Measurements from ENCODE around the gene ADAP1. TPM values are rescaled to one million over a fixed set of nuclear protein-coding genes. Genes with fewer than 3 reads are reported as not detected.
A peak's percentile ranks its signal among the peaks of the same experiment; 100 is the strongest.

ADAP1 gene
- total and polyA plus RNA-seq, 8 donors, result 2.2 to 169 (median 22.6) TPM

DNA sequence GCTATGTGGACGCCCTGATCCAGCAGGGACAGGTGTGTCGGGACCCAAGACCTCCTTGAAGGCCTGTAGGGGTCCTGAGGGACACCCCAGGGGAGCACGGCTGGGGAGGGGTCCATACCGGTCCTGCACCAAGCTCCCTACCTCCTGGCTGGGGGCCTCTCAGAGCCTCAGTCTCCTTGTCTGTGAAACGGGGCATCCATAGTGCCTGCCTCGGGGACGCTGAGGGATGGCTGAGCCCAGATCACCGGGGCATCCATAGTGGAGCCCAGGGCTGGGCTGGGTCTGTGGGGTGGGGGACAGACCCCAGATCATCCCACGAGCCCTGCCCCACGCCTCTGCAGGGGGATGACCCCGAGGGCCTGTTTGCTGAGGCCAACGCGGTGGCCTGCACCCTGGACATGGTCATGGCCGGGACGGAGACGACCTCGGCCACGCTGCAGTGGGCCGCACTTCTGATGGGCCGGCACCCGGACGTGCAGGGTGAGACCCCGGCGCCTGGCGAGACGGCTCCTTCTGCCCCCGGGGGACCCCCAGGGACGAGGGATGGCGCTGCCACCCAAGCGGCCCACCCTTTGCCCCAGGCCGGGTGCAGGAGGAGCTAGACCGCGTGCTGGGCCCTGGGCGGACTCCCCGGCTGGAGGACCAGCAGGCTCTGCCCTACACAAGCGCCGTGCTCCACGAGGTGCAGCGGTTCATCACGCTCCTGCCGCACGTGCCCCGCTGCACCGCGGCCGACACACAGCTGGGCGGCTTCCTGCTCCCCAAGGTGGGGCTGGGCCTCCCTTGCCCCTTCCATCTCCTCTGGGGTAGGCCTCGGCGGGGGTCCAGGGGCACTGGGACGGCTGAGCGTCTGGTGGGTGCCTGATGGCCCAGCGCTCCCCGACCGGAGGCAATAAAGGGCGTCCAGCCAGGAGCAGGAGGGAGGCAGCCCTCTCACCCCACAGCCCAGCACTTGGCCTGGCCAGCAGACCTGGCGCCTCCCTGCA, 32.6 kb upstream of the ADAP1 start:
- no peak for TF ChIP-seq POLR2AphosphoS5 (IDR thresholded peaks at IDR 0.05)
- TF ChIP-seq, protein P1, sequence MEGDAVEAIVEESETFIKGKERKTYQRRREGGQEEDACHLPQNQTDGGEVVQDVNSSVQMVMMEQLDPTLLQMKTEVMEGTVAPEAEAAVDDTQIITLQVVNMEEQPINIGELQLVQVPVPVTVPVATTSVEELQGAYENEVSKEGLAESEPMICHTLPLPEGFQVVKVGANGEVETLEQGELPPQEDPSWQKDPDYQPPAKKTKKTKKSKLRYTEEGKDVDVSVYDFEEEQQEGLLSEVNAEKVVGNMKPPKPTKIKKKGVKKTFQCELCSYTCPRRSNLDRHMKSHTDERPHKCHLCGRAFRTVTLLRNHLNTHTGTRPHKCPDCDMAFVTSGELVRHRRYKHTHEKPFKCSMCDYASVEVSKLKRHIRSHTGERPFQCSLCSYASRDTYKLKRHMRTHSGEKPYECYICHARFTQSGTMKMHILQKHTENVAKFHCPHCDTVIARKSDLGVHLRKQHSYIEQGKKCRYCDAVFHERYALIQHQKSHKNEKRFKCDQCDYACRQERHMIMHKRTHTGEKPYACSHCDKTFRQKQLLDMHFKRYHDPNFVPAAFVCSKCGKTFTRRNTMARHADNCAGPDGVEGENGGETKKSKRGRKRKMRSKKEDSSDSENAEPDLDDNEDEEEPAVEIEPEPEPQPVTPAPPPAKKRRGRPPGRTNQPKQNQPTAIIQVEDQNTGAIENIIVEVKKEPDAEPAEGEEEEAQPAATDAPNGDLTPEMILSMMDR (IDR thresholded peaks at IDR 0.05), result no peak
- no peak for TF ChIP-seq POLR2A (IDR thresholded peaks at IDR 0.05)
- TF ChIP-seq EP300 (IDR thresholded peaks at IDR 0.05), result no peak

DNA sequence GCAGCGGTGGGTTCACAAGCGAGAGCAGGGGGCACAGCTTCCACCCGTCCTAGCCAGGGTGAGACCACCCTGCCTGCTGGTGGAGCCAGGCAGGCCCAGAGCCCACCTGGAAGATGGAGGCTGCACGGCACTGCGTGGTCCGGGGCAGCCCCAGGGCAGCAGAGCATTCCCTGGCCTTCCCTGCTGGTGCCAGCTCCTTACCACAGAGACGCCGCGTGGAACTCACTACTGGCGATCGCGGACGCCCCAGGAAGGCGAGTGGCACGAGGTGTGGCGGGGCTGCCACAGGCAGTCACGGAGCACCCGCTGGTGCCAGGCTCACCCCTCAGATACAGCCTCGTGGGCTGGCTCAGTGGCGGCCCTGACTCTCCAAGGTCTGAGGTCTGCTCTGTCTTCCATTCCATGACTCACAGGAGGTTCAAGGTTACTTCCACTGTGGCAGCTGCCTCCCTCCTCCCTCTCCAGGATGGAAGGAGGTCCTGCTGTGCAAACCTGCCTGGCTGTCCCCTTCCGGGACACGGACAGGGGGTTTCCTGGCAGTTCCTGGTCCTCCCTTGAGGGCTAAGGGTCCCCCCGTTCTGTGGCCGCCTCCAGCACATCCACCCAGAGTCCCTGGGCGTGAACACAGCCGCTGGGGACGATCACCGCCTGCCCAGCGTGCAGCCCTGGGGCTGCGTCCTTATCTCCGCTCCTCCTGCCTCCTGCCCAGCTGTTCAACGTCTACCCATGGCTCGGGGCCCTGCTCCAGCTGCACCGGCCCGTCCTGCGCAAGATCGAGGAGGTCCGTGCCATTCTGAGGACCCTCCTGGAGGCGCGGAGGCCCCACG, 31.6 kb upstream of the ADAP1 start:
- TF ChIP-seq, protein P1 (IDR thresholded peaks at IDR 0.05), result no peak
- TF ChIP-seq POLR2A (IDR thresholded peaks at IDR 0.05), result no peak
- no peak for TF ChIP-seq EP300 (IDR thresholded peaks at IDR 0.05)
- no peak for TF ChIP-seq POLR2AphosphoS5 (IDR thresholded peaks at IDR 0.05)
- H3K27ac ChIP-seq, result no peak overlapping the region
- peak in 1 of 2 donors; percentile 73 for DNase-seq
- H3K36me3 ChIP-seq, result no peaks in the 10 kb centered on the region
- H3K4me3 ChIP-seq, result no peak overlapping the region
- H3K4me1 ChIP-seq, result peaks cover 9 to 35% (median 32%) of the 10 kb centered on the region in 4 donors
- intact Hi-C loops (cut with DNase I; ENCODE audit: low total_unique reads), result no loop called here
- H3K27me3 ChIP-seq, result peaks cover 10 to 88% (median 34%) of the 10 kb centered on the region in 3 donors
- H3K9me3 ChIP-seq, result no peaks in the 10 kb centered on the region
- WGBS, 5 donors, result 33 to 59% (median 38%) methylated on average over 18 to 41 of the region's 41 CpGs

More for the DNA sequence above, 32.6 kb upstream of the ADAP1 start:
- Histone ChIP-seq H3K27me3 (peaks cover 9 to 86% (median 34%) of the 10 kb centered on the region in 3 donors), H3K4me3 (no peak overlapping the region), H3K36me3 (no peaks in the 10 kb centered on the region), H3K27ac (no peak overlapping the region), H3K4me1 (peaks cover 9 to 35% (median 32%) of the 10 kb centered on the region in 4 donors), H3K9me3 (no peaks in the 10 kb centered on the region)
- 75 to 86% (median 85%) methylated on average over 18 to 56 of the region's 56 CpGs for WGBS, 5 donors
- no peak for DNase-seq
- intact Hi-C loops (cut with DNase I; ENCODE audit: low total_unique reads), result no loop called here

DNA sequence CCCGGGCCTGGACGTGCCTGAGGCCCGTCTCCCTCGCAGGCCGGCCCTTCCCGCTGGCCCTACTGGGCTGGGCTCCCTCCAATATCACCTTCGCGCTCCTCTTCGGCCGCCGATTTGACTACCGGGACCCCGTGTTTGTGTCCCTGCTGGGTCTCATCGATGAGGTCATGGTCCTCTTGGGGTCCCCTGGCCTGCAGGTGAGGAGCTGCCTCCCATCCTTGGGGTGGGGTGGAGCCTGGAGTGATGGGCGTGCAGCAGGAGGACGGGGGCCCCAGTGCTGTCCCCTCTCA, 30.6 kb upstream of the ADAP1 start:
- H3K4me3 ChIP-seq, result no peak overlapping the region
- H3K27ac ChIP-seq, result no peak overlapping the region
- peaks cover 10 to 78% (median 34%) of the 10 kb centered on the region in 3 donors for H3K27me3 ChIP-seq
- DNase-seq, result no peak
- H3K9me3 ChIP-seq, result no peaks in the 10 kb centered on the region
- TF ChIP-seq EP300 (IDR thresholded peaks at IDR 0.05), result no peak
- TF ChIP-seq, protein P1 (IDR thresholded peaks at IDR 0.05), result no peak
- WGBS, 5 donors, result 77 to 86% (median 81%) methylated on average over 10 to 16 of the region's 16 CpGs
- H3K4me1 ChIP-seq, result peaks cover 9 to 35% (median 32%) of the 10 kb centered on the region in 4 donors
- intact Hi-C loops (cut with DNase I; ENCODE audit: low total_unique reads), result no loop called here
- no peaks in the 10 kb centered on the region for H3K36me3 ChIP-seq

DNA sequence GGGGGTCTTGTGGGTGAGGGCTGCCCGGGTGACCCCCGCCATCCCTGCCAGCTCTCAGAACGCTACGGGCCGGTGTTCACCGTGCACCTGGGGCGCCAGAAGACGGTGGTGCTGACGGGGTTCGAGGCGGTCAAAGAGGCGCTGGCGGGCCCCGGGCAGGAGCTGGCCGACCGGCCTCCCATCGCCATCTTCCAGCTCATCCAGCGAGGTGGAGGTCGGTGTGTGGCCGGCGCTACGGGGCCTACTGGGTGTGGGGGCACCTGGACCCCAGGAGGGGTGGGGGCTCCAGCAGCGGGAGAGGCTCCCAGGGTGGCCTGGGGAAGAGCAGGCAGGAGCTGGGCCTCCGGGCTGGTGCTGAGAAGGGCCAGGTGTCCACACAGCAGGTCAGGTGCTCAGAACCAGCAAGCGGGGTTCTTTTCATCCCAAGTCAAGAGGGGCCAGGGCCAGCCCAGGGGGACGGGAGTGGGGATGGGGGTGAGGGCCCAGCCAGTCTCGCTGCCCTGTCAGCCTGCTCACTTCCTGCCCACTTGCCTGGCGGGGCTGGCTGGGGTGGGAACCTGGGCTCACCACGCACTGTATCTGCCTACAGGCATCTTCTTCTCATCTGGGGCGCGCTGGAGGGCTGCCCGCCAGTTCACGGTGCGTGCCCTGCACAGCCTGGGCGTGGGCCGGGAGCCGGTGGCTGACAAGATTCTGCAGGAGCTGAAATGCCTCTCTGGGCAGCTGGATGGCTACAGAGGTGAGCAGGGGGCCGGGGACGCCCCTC, 30.1 kb upstream of the ADAP1 start:
- TF ChIP-seq POLR2A (IDR thresholded peaks at IDR 0.05) (no peak), POLR2AphosphoS5 (IDR thresholded peaks at IDR 0.05) (no peak), EP300 (IDR thresholded peaks at IDR 0.05) (no peak)
- TF ChIP-seq, protein P1 (IDR thresholded peaks at IDR 0.05), result no peak
- WGBS, 5 donors, result 78 to 85% (median 81%) methylated on average over 29 to 39 of the region's 39 CpGs
- DNase-seq, result no peak
- Histone ChIP-seq H3K9me3 (no peaks in the 10 kb centered on the region), H3K27me3 (peaks cover 10 to 78% (median 34%) of the 10 kb centered on the region in 3 donors), H3K36me3 (no peaks in the 10 kb centered on the region), H3K27ac (no peak overlapping the region), H3K4me1 (peaks cover 9 to 35% (median 32%) of the 10 kb centered on the region in 4 donors), H3K4me3 (no peak overlapping the region)
- intact Hi-C loops (cut with DNase I; ENCODE audit: low total_unique reads), result no loop called here
